Breast epithelium (tissue), 3 donors: Measurements from ENCODE around the gene IGF1R.

Experiments
- POLR2A ChIP-seq: fragments of 450-650 bp; IDR thresholded peaks from one replicate; pipeline ENCODE4 v1.6.1; 2016; ENCODE audit warnings: antibody characterized with exemption, mild to moderate bottlenecking, moderate library complexity
- TF ChIP-seq, protein P1 (sequence below), 3 donors: fragments of 450-650 bp; IDR thresholded peaks; one replicate each; pipeline ENCODE4 v1.5.1; 2016 to 2017; ENCODE audit warnings: antibody characterized with exemption in 3 of 3, mild to moderate bottlenecking in 3 of 3, moderate library complexity in 3 of 3

DNA sequence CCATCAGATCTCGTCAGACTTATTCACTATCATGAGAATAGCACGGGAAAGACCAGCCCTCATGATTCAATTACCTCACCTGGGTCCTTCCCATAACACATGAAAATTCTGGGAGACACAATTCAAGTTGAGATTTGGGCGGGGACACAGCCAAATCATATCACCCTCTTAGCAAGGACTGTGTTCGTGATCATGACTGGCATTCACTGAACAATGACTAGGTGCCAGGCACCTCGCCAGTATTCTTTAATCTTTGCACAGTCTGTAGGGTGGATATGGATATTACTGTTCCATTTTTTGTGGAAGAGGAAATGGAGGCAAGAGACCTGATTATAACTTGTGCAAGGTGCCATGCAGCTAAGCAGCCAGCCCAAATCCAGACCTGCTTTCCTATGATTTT is 77.5 kb downstream of the IGF1R start:
- TF ChIP-seq, protein P1, sequence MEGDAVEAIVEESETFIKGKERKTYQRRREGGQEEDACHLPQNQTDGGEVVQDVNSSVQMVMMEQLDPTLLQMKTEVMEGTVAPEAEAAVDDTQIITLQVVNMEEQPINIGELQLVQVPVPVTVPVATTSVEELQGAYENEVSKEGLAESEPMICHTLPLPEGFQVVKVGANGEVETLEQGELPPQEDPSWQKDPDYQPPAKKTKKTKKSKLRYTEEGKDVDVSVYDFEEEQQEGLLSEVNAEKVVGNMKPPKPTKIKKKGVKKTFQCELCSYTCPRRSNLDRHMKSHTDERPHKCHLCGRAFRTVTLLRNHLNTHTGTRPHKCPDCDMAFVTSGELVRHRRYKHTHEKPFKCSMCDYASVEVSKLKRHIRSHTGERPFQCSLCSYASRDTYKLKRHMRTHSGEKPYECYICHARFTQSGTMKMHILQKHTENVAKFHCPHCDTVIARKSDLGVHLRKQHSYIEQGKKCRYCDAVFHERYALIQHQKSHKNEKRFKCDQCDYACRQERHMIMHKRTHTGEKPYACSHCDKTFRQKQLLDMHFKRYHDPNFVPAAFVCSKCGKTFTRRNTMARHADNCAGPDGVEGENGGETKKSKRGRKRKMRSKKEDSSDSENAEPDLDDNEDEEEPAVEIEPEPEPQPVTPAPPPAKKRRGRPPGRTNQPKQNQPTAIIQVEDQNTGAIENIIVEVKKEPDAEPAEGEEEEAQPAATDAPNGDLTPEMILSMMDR (IDR thresholded peaks at IDR 0.05) = no peak
- TF ChIP-seq POLR2A = no peak
